Psoas muscle (tissue), 8 donors: Measurements from ENCODE around the gene TELO2. TPM values are rescaled to one million over a fixed set of nuclear protein-coding genes. Genes with fewer than 3 reads are reported as not detected.
A peak's percentile ranks its signal among the peaks of the same experiment; 100 is the strongest.

Experiments
- ATAC-seq, 4 donors: fragments of 200-7000 bp; cut with Tn5 transposase; one replicate each; pipeline ENCODE4 v1.9.1; 2020; ENCODE audit warnings: moderate library complexity in 3 of 4, mild to moderate bottlenecking in 2 of 4
- DNase-seq, 2 donors: peaks; one replicate each; pipeline ENCODE4 v3.0.0-alpha.2; 2020
- H3K27ac ChIP-seq: fragments of 200-600 bp; one replicate; pipeline ENCODE4 v1.8.0; 2022
- H3K27me3 ChIP-seq, 3 donors: fragments of 200-600 bp in 1 of 3; one replicate each; pipeline versions ENCODE4 v1.6.1 to v1.8.0; 2013 to 2022; ENCODE audit warnings: low read length in 2 of 3, mild to moderate bottlenecking in 2 of 3, moderate library complexity in 1 of 3; ENCODE audit not compliant: insufficient read depth in 3 of 3
- H3K36me3 ChIP-seq, 2 donors: fragments of 200-600 bp in 1 of 2; one replicate each; pipeline versions ENCODE4 v1.6.1 to v1.8.0; 2013 to 2022; ENCODE audit warnings: low read depth in 1 of 2, mild to moderate bottlenecking in 1 of 2, moderate library complexity in 1 of 2; ENCODE audit not compliant: insufficient read depth in 1 of 2
- H3K4me1 ChIP-seq: fragments of 200-600 bp; one replicate; pipeline ENCODE4 v1.8.0; 2022
- H3K4me3 ChIP-seq: fragments of 200-600 bp; one replicate; pipeline ENCODE4 v1.8.0; 2022; ENCODE audit warnings: mild to moderate bottlenecking
- H3K9me3 ChIP-seq: fragments of 200-600 bp; one replicate; pipeline ENCODE4 v1.8.0; 2022
- CTCF ChIP-seq: fragments of 200-600 bp; IDR thresholded peaks from one replicate; pipeline ENCODE4 v1.8.0; 2022; ENCODE audit warnings: antibody characterized with exemption
- WGBS, 3 donors: extraction: QIAGEN DNeasy Blood & Tissue Kit; methylation state at CpG; one replicate each; pipeline versions ENCODE4 v1.1.6 to v1.1.7; 2013; 5-methylcytosine and 5-hydroxymethylcytosine counted together
- intact Hi-C, 2 donors: fragments of 100-400 bp; cut with DNase I; formaldehyde crosslinking; loops; one replicate each; pipeline versions ENCODE4 v1.11.0 to v1.14.2; 2022
- polyA plus RNA-seq, 3 donors: library from polyadenylated mRNA; stranded (reverse); fragments of 200-250 nt; gene quantifications; one replicate each; pipeline ENCODE4 v1.2.3, GENCODE V29; 2013
- total RNA-seq, 4 donors: library from RNA; stranded (reverse); fragmentation: NEBNext Ultra II Directional in 2 of 4; extraction: Animal tissue kit (Norgen Biotek cat#: 25700) in 2 of 4; gene quantifications; one replicate each; pipeline versions ENCODE4 v1.2.1 to v1.2.4, GENCODE V29; 2021 to 2023
- donor health status: healthy with polysubstance abuse.
- donor health status: DM: no; HTN: no; CAD: no; lungs with moderate emphysema.
- donor health status: Bipolar disorder and iron deficiency.
- donor health status: healthy.
- donor health status: DM: yes; HTN: yes; CAD: no.
- donor health status: DM: no; HTN: no; CAD: no.
- donor health status: DM: no; HTN: no; CAD: no.
- donor health status: DM: yes; HTN: yes; CAD: no.

The TELO2 gene
- total and polyA plus RNA-seq, 7 donors = 11.6 to 23.8 (median 17.4) TPM

- H3K9me3 ChIP-seq = no peaks in the 10 kb centered on the region
- no peak overlapping the region for H3K4me3 ChIP-seq
- peaks cover 11% of the 10 kb centered on the region for H3K4me1 ChIP-seq
These were observed 39.1 kb downstream of the TELO2 start for GRCh38 chr16:1532081-1532760.

GRCh38 chr16:1532771-1533170 lies 39.6 kb downstream of the TELO2 start:
- intact Hi-C loops = loop anchor here in 1 of 2 donors (5.0 kb wide), 1 partner anchor 40 kb away; the partner anchor contains the start of gene TELO2
- Histone ChIP-seq H3K4me1 (peaks cover 11% of the 10 kb centered on the region), H3K27ac (peak overlapping the region; percentile 79), H3K4me3 (peak overlapping the region; percentile 72), H3K9me3 (no peaks in the 10 kb centered on the region), H3K36me3 (peaks cover 0 to 1% of the 10 kb centered on the region in 2 donors), H3K27me3 (no peaks in the 10 kb centered on the region)
- no peak for TF ChIP-seq CTCF
- ATAC-seq = peak in 3 of 4 donors; percentile 16 to 28 (median 23)
- no peak for DNase-seq
- 63 to 70% (median 66%) methylated on average over 10 of the region's 10 CpGs for WGBS, 3 donors

More at GRCh38 chr16:1532081-1532760, 39.1 kb downstream of the TELO2 start:
- intact Hi-C loops = loop anchor here in 1 of 2 donors (5.0 kb wide), 1 partner anchor 40 kb away; the partner anchor contains the start of gene TELO2
- no peak for TF ChIP-seq CTCF
- DNase-seq (peak; percentile 87 to 95), ATAC-seq (peak; percentile 86 to 90 (median 87))
- Histone ChIP-seq H3K27me3 (no peaks in the 10 kb centered on the region), H3K27ac (peak overlapping the region; percentile 79), H3K36me3 (no peaks in the 10 kb centered on the region)
- 34 to 41% (median 36%) methylated on average over 28 of the region's 28 CpGs for WGBS, 3 donors

- Histone ChIP-seq H3K36me3 (peaks cover 0 to 4% of the 10 kb centered on the region in 2 donors), H3K4me1 (peaks cover 11% of the 10 kb centered on the region), H3K4me3 (peak within 1 kb of the TSS; percentile 72), H3K27me3 (no peaks in the 10 kb centered on the region), H3K9me3 (no peaks in the 10 kb centered on the region), H3K27ac (peak within 1 kb of the TSS; percentile 79)
- ATAC-seq (peak; percentile 17 to 54 (median 30)), DNase-seq (peak; percentile 79 to 91)
- WGBS, 3 donors = 57 to 73% (median 59%) methylated on average over 18 to 27 of the region's 27 CpGs
- intact Hi-C loops = loop anchor here in 1 of 2 donors (5.0 kb wide), 1 partner anchor 41 kb away; the partner anchor contains the start of gene TELO2
- TF ChIP-seq CTCF = no peak
These were observed 40.3 kb downstream of the TELO2 start, which contains the start of gene TMEM204 for GRCh38 chr16:1533443-1533951. Gene TMEM204, plus strand, starts transcription at chr16:1533666. Its CDS starts 610 bp downstream, at chr16:1534276.

GRCh38 chr16:1534021-1535020 lies 41.2 kb downstream of the TELO2 start:
- H3K27ac ChIP-seq = peak overlapping the region; percentile 76
- H3K4me1 ChIP-seq = peaks cover 11% of the 10 kb centered on the region

More at GRCh38 chr16:1534021-1535020, 41.2 kb downstream of the TELO2 start:
- DNase-seq (peak in 1 of 2 donors; percentile 69), ATAC-seq (no peak)
- Histone ChIP-seq H3K27me3 (no peaks in the 10 kb centered on the region), H3K4me3 (peak overlapping the region; percentile 72), H3K36me3 (peaks cover 0 to 4% of the 10 kb centered on the region in 2 donors), H3K9me3 (no peaks in the 10 kb centered on the region)
- WGBS, 3 donors = 60 to 67% (median 66%) methylated on average over 55 to 57 of the region's 57 CpGs
- intact Hi-C loops = loop anchor here in 1 of 2 donors (5.0 kb wide), 1 partner anchor 42 kb away; the partner anchor contains the start of gene TELO2
- TF ChIP-seq CTCF = no peak
